Eye (tissue), 1 donor: ENCODE measurements around the gene NCEH1.
"Not testable (repeated sequence)": the region's sequence is repeated elsewhere in the genome, so short reads cannot be mapped to it uniquely, and the experiment has no call there.

Experiments
- DNase-seq: peaks from one replicate; pipeline ENCODE4 v3.0.0-alpha.2; 2015

The NCEH1 gene

GRCh38 chr3:172675441-172676193, 35.2 kb downstream of the NCEH1 start:
- peak; percentile 81 for DNase-seq

- DNase-seq = peak; percentile 45
Observed at GRCh38 chr3:172673210-172673679, 37.6 kb downstream of the NCEH1 start.

GRCh38 chr3:172669021-172669420, 41.8 kb downstream of the NCEH1 start:
- DNase-seq = no peak

- peak; percentile 92 for DNase-seq
Observed at GRCh38 chr3:172666873-172667694, 43.8 kb downstream of the NCEH1 start.

GRCh38 chr3:172666181-172666872, 44.5 kb downstream of the NCEH1 start:
- DNase-seq = no peak

GRCh38 chr3:172665510-172665909, 45.4 kb downstream of the NCEH1 start:
- not testable (repeated sequence) for DNase-seq

- not testable (repeated sequence) for DNase-seq
Observed at GRCh38 chr3:172660421-172660820, 50.4 kb downstream of the NCEH1 start.

GRCh38 chr3:172659246-172660002, 51.4 kb downstream of the NCEH1 start:
- DNase-seq = no peak

GRCh38 chr3:172658344-172659245, 52.3 kb downstream of the NCEH1 start:
- DNase-seq = peak; percentile 60

GRCh38 chr3:172656602-172657001, 54.3 kb downstream of the NCEH1 start:
- no peak for DNase-seq

- DNase-seq = no peak
Observed at GRCh38 chr3:172655388-172655787, 55.5 kb downstream of the NCEH1 start.

GRCh38 chr3:172654470-172654869, 56.4 kb downstream of the NCEH1 start:
- no peak for DNase-seq

GRCh38 chr3:172653004-172653572, 57.8 kb downstream of the NCEH1 start:
- DNase-seq = peak; percentile 82

- no peak for DNase-seq
Observed at GRCh38 chr3:172651936-172652625, 58.8 kb downstream of the NCEH1 start.

- no peak for DNase-seq
Observed at GRCh38 chr3:172649987-172650386, 60.9 kb downstream of the NCEH1 start.

GRCh38 chr3:172648747-172649146, 62.1 kb downstream of the NCEH1 start:
- no peak for DNase-seq

- DNase-seq = no peak
Observed at GRCh38 chr3:172647823-172648222, 63.0 kb downstream of the NCEH1 start.

- no peak for DNase-seq
Observed at GRCh38 chr3:172647080-172647479, 63.8 kb downstream of the NCEH1 start.

- no peak for DNase-seq
Observed at GRCh38 chr3:172646439-172647015, 64.3 kb downstream of the NCEH1 start.

GRCh38 chr3:172644258-172644657, 66.6 kb downstream of the NCEH1 start:
- DNase-seq = no peak
